HFF-Myc (cell line): Measurements from ENCODE around the gene TNFAIP3.

Experiments
- DNase-seq: peaks from one replicate; pipeline ENCODE4 v3.0.0-alpha.2; 2011; ENCODE audit warnings: low read depth; ENCODE audit errors: extremely low read depth
- H3K4me3 ChIP-seq: replicated peaks from 2 replicates; pipeline ENCODE4 v1.5.1; 2011; ENCODE audit warnings: low read depth, mild to moderate bottlenecking, control low read depth, low read length
- TF ChIP-seq, protein P1 (sequence below): IDR thresholded peaks from 2 replicates; pipeline ENCODE4 v1.5.1; 2012; ENCODE audit warnings: mild to moderate bottlenecking, low read depth, low read length, control low read depth; ENCODE audit errors: missing control alignments

Gene TNFAIP3

GRCh38 chr6:137849181-137849980, 17.7 kb upstream of the TNFAIP3 start:
- no peak for DNase-seq
- TF ChIP-seq, protein P1, sequence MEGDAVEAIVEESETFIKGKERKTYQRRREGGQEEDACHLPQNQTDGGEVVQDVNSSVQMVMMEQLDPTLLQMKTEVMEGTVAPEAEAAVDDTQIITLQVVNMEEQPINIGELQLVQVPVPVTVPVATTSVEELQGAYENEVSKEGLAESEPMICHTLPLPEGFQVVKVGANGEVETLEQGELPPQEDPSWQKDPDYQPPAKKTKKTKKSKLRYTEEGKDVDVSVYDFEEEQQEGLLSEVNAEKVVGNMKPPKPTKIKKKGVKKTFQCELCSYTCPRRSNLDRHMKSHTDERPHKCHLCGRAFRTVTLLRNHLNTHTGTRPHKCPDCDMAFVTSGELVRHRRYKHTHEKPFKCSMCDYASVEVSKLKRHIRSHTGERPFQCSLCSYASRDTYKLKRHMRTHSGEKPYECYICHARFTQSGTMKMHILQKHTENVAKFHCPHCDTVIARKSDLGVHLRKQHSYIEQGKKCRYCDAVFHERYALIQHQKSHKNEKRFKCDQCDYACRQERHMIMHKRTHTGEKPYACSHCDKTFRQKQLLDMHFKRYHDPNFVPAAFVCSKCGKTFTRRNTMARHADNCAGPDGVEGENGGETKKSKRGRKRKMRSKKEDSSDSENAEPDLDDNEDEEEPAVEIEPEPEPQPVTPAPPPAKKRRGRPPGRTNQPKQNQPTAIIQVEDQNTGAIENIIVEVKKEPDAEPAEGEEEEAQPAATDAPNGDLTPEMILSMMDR: no peak
- H3K4me3 ChIP-seq: no peak overlapping the region

- TF ChIP-seq, protein P1: no peak
- no peak overlapping the region for H3K4me3 ChIP-seq
- DNase-seq: no peak
Measured at GRCh38 chr6:137849981-137850714, 16.9 kb upstream of the TNFAIP3 start.

- no peak overlapping the region for H3K4me3 ChIP-seq
- no peak for DNase-seq
- TF ChIP-seq, protein P1: no peak
Measured at GRCh38 chr6:137850816-137851602, 16.1 kb upstream of the TNFAIP3 start.

DNA sequence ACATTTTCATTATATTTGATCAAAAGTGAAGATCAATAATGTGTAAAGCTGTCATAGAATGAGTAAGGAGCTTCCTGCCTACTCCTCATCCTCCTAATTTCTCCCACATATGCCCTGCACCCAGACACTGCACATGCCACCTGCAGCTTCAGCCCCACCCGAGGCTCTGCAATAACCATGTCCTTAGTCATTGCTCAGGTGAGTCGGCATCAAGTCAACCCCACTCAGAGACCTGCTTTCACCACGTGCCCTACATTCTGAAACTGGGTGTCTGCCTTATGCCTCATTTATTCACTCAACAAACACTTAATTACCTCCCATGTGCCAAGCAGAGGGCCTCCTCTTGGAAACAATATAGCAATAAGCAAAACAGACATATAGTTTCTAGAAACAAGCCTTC, 15.4 kb upstream of the TNFAIP3 start:
- TF ChIP-seq, protein P1: no peak
- DNase-seq: no peak
- no peak overlapping the region for H3K4me3 ChIP-seq

GRCh38 chr6:137852346-137852745, 14.7 kb upstream of the TNFAIP3 start:
- TF ChIP-seq, protein P1: no peak
- no peak for DNase-seq

DNA sequence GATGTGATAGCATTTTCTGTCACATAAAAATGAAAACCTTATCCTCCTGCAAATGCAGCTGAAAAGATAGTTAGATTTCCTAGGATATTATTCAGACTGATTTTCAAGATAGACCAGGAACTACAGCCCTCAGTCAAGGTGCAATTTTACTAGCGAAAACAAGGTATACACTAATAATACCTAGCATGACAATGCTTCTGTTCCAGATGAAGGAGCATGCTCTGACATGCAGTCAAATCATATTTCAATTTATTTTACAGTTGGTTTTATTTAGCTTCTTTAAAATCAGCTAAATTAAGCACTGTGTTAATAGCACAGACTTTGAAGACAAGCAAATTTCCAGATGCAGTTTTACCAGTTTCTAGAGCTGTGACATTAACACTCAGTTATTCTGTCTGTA, 14.2 kb upstream of the TNFAIP3 start:
- TF ChIP-seq, protein P1: no peak
- no peak overlapping the region for H3K4me3 ChIP-seq
- no peak for DNase-seq

More at GRCh38 chr6:137852346-137852745, 14.7 kb upstream of the TNFAIP3 start:
- H3K4me3 ChIP-seq: no peak overlapping the region
